HepG2 (cell line): ENCODE measurements around the gene HIC1. TPM values are rescaled to one million over a fixed set of nuclear protein-coding genes. Genes with fewer than 3 reads are reported as not detected.

Experiments
- BORCS8-MEF2B ChIP-seq: sonication (generic); formaldehyde crosslinking; IDR thresholded peaks from 2 replicates; pipeline ENCODE4 v1.8.0; 2022; ENCODE audit warnings: mild to moderate bottlenecking, missing genetic modification reagents
- CHD2 ChIP-seq: IDR thresholded peaks from 2 replicates; pipeline ENCODE4 v1.6.1; 2011; ENCODE audit warnings: low read depth, low read length, improper control_type of control experiment
- EZH2 ChIP-seq: conservative IDR thresholded peaks from 2 replicates; pipeline ENCODE4 v1.6.1; 2012; ENCODE audit warnings: mild to moderate bottlenecking, low read depth, low read length, moderate library complexity
- GATAD1 ChIP-seq: IDR thresholded peaks from 2 replicates; pipeline ENCODE4 v1.6.1; 2016; ENCODE audit warnings: missing genetic modification reagents, missing compliant biosample characterization
- MEIS2 ChIP-seq: sonication (generic); formaldehyde crosslinking; IDR thresholded peaks from 2 replicates; pipeline ENCODE4 v1.9.0; 2021; ENCODE audit warnings: mild to moderate bottlenecking, missing genetic modification reagents
- NR3C1 ChIP-seq: sonication (generic); formaldehyde crosslinking; IDR thresholded peaks from 2 replicates; pipeline ENCODE4 v1.4.0; 2020; ENCODE audit warnings: missing genetic modification reagents
- PCBP2 ChIP-seq: fragments of 200-400 bp; formaldehyde crosslinking; optimal IDR thresholded peaks from 2 replicates; pipeline ENCODE3; 2018; ENCODE audit warnings: low read length, low read depth; ENCODE audit not compliant: poor library complexity, severe bottlenecking
- RFXAP ChIP-seq: sonication (generic); formaldehyde crosslinking; IDR thresholded peaks from 2 replicates; pipeline ENCODE4 v1.4.0; 2020; ENCODE audit warnings: missing genetic modification reagents, borderline replicate concordance
- ZNF3 ChIP-seq: IDR thresholded peaks from 2 replicates; pipeline ENCODE4 v1.7.0; 2017; ENCODE audit warnings: inconsistent platforms
- ZNF441 ChIP-seq: sonication (generic); formaldehyde crosslinking; IDR thresholded peaks from 2 replicates; pipeline ENCODE4 v1.7.0; 2021; ENCODE audit warnings: missing genetic modification reagents, borderline replicate concordance
- ZNF569 ChIP-seq: sonication (generic); formaldehyde crosslinking; IDR thresholded peaks from 2 replicates; pipeline ENCODE4 v1.5.0; 2020; ENCODE audit warnings: mild to moderate bottlenecking, missing genetic modification reagents, moderate library complexity, borderline replicate concordance
- ZNF737 ChIP-seq: sonication (generic); formaldehyde crosslinking; IDR thresholded peaks from 2 replicates; pipeline ENCODE4 v1.5.0; 2020; ENCODE audit warnings: missing genetic modification reagents, mild to moderate bottlenecking, borderline replicate concordance
- ZNF839 ChIP-seq: sonication (generic); formaldehyde crosslinking; IDR thresholded peaks from 2 replicates; pipeline ENCODE4 v1.4.0; 2020; ENCODE audit warnings: missing genetic modification reagents, mild to moderate bottlenecking, borderline replicate concordance
- polyA plus RNA-seq, 8 experiments: library from polyadenylated mRNA; depleted of rRNA in 3 of 8; stranded (reverse) in 7 of 8; unstranded in 1 of 8; fragments of >200 nt; fragmentation: Illumina TruSeq in 4 of 8; extraction: Trizol in 4 of 8; gene quantifications; 2 replicates each; pipeline versions ENCODE4 v1.2.1 to v1.2.3, GENCODE V29; 2011 to 2016; ENCODE audit warnings: low read depth in 4 of 8, missing spikeins in 1 of 8, mixed read lengths in 1 of 8; ENCODE audit not compliant: insufficient read depth in 1 of 8
- total RNA-seq, 5 experiments: library from RNA; depleted of rRNA; stranded (reverse); fragments of >200 nt; fragmentation: Illumina TruSeq; extraction: Trizol; gene quantifications; 2 replicates each; pipeline ENCODE4 v1.2.3, GENCODE V29; 2016; ENCODE audit warnings: low read depth in 1 of 5
- TF ChIP-seq, protein P1 (sequence below): sonication (generic); formaldehyde crosslinking; IDR thresholded peaks from 2 replicates; pipeline ENCODE4 v1.8.0; 2022; ENCODE audit warnings: mild to moderate bottlenecking, missing genetic modification reagents, borderline replicate concordance
- TF ChIP-seq, protein P2 (sequence below): sonication (generic); IDR thresholded peaks from 2 replicates; pipeline ENCODE4 v1.6.1; 2016; ENCODE audit warnings: low read depth, borderline replicate concordance
- TF ChIP-seq, protein P3 (sequence below): sonication (generic); formaldehyde crosslinking; IDR thresholded peaks from 2 replicates; pipeline ENCODE4 v1.4.0; 2020; ENCODE audit warnings: mild to moderate bottlenecking, missing genetic modification reagents, borderline replicate concordance
- TF ChIP-seq, protein P4 (sequence below): IDR thresholded peaks from 2 replicates; pipeline ENCODE4 v1.6.1; 2016; ENCODE audit warnings: missing biosample characterization, missing genetic modification reagents, low read depth
- TF ChIP-seq, protein P5 (sequence below): sonication (generic); formaldehyde crosslinking; IDR thresholded peaks from 2 replicates; pipeline ENCODE4 v1.4.0; 2020; ENCODE audit warnings: missing genetic modification reagents

The HIC1 gene
- total and polyA plus RNA-seq, 2 of the 13 experiments (the other 11 are each of a cell fraction or from before 2014, with no cell fraction given), result 0.04 to 0.31 TPM

DNA sequence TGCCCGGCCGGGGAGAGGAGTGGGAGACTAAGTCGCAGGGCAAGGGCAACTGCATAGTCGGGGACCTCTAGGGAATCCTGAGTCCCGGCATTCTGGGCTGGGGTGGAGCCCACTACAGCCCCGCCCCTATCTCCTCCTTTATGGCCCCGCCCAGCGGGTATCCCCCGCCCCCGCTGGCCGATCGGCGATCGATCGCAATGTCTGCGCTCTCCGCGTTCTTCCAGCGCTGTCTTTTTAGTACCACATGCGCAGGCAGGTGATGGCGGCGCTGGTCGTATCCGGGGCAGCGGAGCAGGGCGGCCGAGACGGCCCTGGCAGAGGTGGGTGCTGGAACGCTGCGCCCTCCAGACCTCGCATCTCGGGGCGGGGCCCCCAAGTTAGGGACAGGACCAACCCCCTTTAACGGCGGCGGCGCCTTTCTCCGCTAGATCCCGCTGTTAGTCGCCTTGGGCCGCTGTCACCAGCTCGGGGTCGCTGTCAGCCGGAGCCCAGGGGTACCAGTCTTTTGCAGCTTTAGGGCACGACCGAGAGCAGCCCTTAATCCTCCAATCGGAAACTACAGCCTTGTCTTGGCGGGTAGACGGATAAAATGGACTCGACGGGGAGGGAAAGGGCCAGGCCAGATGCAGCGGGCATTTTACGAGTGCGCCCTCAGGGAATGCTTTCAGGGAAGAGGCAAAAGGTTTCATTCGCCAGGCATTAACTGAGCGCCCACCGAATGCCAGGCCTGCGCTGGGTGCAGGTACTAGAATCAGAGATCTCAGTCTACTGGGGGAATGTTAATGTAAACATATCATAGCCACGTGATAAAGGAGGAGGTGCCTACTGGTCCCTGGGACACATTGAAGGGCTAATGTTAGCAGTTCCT is 24.8 kb upstream of the HIC1 start, which contains the start of gene DPH1 (continued):
- TF ChIP-seq, protein P1, sequence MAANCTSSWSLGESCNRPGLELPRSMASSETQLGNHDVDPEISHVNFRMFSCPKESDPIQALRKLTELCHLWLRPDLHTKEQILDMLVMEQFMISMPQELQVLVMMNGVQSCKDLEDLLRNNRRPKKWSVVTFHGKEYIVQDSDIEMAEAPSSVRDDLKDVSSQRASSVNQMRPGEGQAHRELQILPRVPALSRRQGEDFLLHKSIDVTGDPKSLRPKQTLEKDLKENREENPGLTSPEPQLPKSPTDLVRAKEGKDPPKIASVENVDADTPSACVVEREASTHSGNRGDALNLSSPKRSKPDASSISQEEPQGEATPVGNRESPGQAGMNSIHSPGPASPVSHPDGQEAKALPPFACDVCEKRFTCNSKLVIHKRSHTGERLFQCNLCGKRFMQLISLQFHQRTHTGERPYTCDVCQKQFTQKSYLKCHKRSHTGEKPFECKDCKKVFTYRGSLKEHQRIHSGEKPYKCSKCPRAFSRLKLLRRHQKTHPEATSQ (CRISPR knock-in tag), result no peak
- TF ChIP-seq ZNF737 (CRISPR knock-in tag), result no peak
- TF ChIP-seq ZNF839 (CRISPR knock-in tag), result peak; percentile 81; the same call in 1 of the 2 replicates
- TF ChIP-seq, protein P2, sequence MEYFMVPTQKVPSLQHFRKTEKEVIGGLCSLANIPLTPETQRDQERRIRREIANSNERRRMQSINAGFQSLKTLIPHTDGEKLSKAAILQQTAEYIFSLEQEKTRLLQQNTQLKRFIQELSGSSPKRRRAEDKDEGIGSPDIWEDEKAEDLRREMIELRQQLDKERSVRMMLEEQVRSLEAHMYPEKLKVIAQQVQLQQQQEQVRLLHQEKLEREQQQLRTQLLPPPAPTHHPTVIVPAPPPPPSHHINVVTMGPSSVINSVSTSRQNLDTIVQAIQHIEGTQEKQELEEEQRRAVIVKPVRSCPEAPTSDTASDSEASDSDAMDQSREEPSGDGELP, result peak; percentile 77; the same call in 1 of the 2 replicates
- TF ChIP-seq RFXAP (CRISPR knock-in tag), result peak; percentile 69; the same call in 1 of the 2 replicates
- no peak for TF ChIP-seq ZNF3
- TF ChIP-seq, protein P3, sequence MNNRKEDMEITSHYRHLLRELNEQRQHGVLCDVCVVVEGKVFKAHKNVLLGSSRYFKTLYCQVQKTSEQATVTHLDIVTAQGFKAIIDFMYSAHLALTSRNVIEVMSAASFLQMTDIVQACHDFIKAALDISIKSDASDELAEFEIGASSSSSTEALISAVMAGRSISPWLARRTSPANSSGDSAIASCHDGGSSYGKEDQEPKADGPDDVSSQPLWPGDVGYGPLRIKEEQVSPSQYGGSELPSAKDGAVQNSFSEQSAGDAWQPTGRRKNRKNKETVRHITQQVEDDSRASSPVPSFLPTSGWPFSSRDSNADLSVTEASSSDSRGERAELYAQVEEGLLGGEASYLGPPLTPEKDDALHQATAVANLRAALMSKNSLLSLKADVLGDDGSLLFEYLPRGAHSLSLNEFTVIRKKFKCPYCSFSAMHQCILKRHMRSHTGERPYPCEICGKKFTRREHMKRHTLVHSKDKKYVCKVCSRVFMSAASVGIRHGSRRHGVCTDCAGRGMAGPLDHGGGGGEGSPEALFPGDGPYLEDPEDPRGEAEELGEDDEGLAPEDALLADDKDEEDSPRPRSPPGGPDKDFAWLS (CRISPR knock-in tag), result no peak
- TF ChIP-seq PCBP2, result no peak
- no peak for TF ChIP-seq MEIS2 (CRISPR knock-in tag)
- no peak for TF ChIP-seq EZH2
- TF ChIP-seq, protein P4, sequence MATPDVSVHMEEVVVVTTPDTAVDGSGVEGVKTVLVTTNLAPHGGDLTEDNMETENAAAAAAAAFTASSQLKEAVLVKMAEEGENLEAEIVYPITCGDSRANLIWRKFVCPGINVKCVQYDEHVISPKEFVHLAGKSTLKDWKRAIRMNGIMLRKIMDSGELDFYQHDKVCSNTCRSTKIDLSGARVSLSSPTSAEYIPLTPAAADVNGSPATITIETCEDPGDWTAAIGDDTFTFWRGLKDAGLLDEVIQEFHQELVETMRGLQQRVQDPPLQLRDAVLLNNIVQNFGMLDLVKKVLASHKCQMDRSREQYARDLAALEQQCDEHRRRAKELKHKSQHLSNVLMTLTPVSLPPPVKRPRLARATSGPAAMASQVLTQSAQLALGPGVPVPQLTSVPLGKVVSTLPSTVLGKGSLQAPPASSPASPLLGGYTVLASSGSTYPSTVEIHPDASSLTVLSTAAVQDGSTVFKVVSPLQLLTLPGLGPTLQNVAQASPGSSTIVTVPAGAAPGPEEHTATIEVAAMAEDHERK (CRISPR knock-in tag), result peak; percentile 83
- TF ChIP-seq BORCS8-MEF2B, result peak; percentile 28; the same call in 1 of the 2 replicates
- peak; percentile 94 for TF ChIP-seq GATAD1
- TF ChIP-seq CHD2, result no peak
- no peak for TF ChIP-seq ZNF569 (CRISPR knock-in tag)
- TF ChIP-seq ZNF441, result no peak
- TF ChIP-seq, protein P5, sequence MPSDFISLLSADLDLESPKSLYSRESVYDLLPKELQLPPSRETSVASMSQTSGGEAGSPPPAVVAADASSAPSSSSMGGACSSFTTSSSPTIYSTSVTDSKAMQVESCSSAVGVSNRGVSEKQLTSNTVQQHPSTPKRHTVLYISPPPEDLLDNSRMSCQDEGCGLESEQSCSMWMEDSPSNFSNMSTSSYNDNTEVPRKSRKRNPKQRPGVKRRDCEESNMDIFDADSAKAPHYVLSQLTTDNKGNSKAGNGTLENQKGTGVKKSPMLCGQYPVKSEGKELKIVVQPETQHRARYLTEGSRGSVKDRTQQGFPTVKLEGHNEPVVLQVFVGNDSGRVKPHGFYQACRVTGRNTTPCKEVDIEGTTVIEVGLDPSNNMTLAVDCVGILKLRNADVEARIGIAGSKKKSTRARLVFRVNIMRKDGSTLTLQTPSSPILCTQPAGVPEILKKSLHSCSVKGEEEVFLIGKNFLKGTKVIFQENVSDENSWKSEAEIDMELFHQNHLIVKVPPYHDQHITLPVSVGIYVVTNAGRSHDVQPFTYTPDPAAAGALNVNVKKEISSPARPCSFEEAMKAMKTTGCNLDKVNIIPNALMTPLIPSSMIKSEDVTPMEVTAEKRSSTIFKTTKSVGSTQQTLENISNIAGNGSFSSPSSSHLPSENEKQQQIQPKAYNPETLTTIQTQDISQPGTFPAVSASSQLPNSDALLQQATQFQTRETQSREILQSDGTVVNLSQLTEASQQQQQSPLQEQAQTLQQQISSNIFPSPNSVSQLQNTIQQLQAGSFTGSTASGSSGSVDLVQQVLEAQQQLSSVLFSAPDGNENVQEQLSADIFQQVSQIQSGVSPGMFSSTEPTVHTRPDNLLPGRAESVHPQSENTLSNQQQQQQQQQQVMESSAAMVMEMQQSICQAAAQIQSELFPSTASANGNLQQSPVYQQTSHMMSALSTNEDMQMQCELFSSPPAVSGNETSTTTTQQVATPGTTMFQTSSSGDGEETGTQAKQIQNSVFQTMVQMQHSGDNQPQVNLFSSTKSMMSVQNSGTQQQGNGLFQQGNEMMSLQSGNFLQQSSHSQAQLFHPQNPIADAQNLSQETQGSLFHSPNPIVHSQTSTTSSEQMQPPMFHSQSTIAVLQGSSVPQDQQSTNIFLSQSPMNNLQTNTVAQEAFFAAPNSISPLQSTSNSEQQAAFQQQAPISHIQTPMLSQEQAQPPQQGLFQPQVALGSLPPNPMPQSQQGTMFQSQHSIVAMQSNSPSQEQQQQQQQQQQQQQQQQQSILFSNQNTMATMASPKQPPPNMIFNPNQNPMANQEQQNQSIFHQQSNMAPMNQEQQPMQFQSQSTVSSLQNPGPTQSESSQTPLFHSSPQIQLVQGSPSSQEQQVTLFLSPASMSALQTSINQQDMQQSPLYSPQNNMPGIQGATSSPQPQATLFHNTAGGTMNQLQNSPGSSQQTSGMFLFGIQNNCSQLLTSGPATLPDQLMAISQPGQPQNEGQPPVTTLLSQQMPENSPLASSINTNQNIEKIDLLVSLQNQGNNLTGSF (CRISPR knock-in tag), result no peak
- TF ChIP-seq NR3C1 (CRISPR knock-in tag), result no peak
